Measurements from ENCODE around the gene PEX13. TPM values are rescaled to one million over a fixed set of nuclear protein-coding genes. Genes with fewer than 3 reads are reported as not detected.
"Not testable (repeated sequence)": the region's sequence is repeated elsewhere in the genome, so short reads cannot be mapped to it uniquely, and the experiment has no call there.

Gene PEX13
- total and polyA plus RNA-seq, 9 donors, result 12.4 to 28.1 (median 21.5) TPM

- WGBS, 3 donors, result 86 to 92% (median 90%) methylated on average over 6 of the region's 6 CpGs
- no peaks in the 10 kb centered on the region for H3K27me3 ChIP-seq
- DNase-seq, result no peak
- H3K4me3 ChIP-seq, result no peak overlapping the region
- no peaks in the 10 kb centered on the region for H3K9me3 ChIP-seq
- no peaks in the 10 kb centered on the region for H3K36me3 ChIP-seq
- no peak overlapping the region for H3K27ac ChIP-seq
- no peak for TF ChIP-seq POLR2A (IDR thresholded peaks at IDR 0.05)
- no peak for TF ChIP-seq CTCF (IDR thresholded peaks at IDR 0.05)
- no peak for TF ChIP-seq EP300 (IDR thresholded peaks at IDR 0.05)
- intact Hi-C loops (cut with DNase I), result no loop called here
- peaks cover 6% of the 10 kb centered on the region for H3K4me1 ChIP-seq (ENCODE audit: insufficient read depth)
Measured at GRCh38 chr2:61021228-61021660, 3.7 kb downstream of the PEX13 start.

- TF ChIP-seq CTCF (IDR thresholded peaks at IDR 0.05), result no peak
- TF ChIP-seq EP300 (IDR thresholded peaks at IDR 0.05), result no peak
- no peak for TF ChIP-seq POLR2A (IDR thresholded peaks at IDR 0.05)
- 83 to 93% (median 92%) methylated on average over 4 of the region's 4 CpGs for WGBS, 3 donors
Measured at GRCh38 chr2:61023670-61024069, 6.2 kb downstream of the PEX13 start.

GRCh38 chr2:61029533-61029932 is 12.0 kb downstream of the PEX13 start:
- intact Hi-C loops (cut with DNase I), result no loop called here
- DNase-seq, result no peak
- Histone ChIP-seq H3K4me1 (ENCODE audit: insufficient read depth) (no peaks in the 10 kb centered on the region), H3K27ac (no peak overlapping the region), H3K27me3 (no peaks in the 10 kb centered on the region), H3K9me3 (no peaks in the 10 kb centered on the region), H3K4me3 (no peak overlapping the region), H3K36me3 (no peaks in the 10 kb centered on the region)
- 93 to 96% (median 96%) methylated on average over 3 of the region's 3 CpGs for WGBS, 3 donors
- no peak for TF ChIP-seq EP300 (IDR thresholded peaks at IDR 0.05)
- no peak for TF ChIP-seq POLR2A (IDR thresholded peaks at IDR 0.05)
- TF ChIP-seq CTCF (IDR thresholded peaks at IDR 0.05), result no peak

More at GRCh38 chr2:61023670-61024069, 6.2 kb downstream of the PEX13 start:
- Histone ChIP-seq H3K9me3 (no peaks in the 10 kb centered on the region), H3K36me3 (no peaks in the 10 kb centered on the region), H3K27me3 (no peaks in the 10 kb centered on the region), H3K27ac (no peak overlapping the region), H3K4me3 (no peak overlapping the region), H3K4me1 (ENCODE audit: insufficient read depth) (peaks cover 5% of the 10 kb centered on the region)
- intact Hi-C loops (cut with DNase I), result no loop called here
- no peak for DNase-seq

GRCh38 chr2:61034592-61034991 is 17.1 kb downstream of the PEX13 start:
- 96 to 97% (median 96%) methylated on average over 9 of the region's 9 CpGs for WGBS, 3 donors
- H3K9me3 ChIP-seq; intact Hi-C loops (cut with DNase I); DNase-seq; H3K4me3 ChIP-seq; H3K27me3 ChIP-seq; H3K36me3 ChIP-seq; H3K4me1 ChIP-seq (ENCODE audit: insufficient read depth); H3K27ac ChIP-seq: not testable (repeated sequence)

- intact Hi-C loops (cut with DNase I); H3K4me3 ChIP-seq; DNase-seq; H3K36me3 ChIP-seq; H3K27me3 ChIP-seq; H3K27ac ChIP-seq; H3K9me3 ChIP-seq; H3K4me1 ChIP-seq (ENCODE audit: insufficient read depth): not testable (repeated sequence)
- 97 to 100% (median 100%) methylated on average over 2 of the region's 2 CpGs for WGBS, 3 donors
Measured at GRCh38 chr2:61036643-61037042, 19.1 kb downstream of the PEX13 start.

GRCh38 chr2:61042807-61043206 is 25.3 kb downstream of the PEX13 start:
- intact Hi-C loops (cut with DNase I), result no loop called here
- WGBS, 3 donors, result 44 to 58% (median 47%) methylated on average over 3 of the region's 3 CpGs
- H3K4me1 ChIP-seq (ENCODE audit: insufficient read depth), result peaks cover 5% of the 10 kb centered on the region
- H3K36me3 ChIP-seq, result no peaks in the 10 kb centered on the region
- DNase-seq, result no peak
- no peak for TF ChIP-seq EP300 (IDR thresholded peaks at IDR 0.05)
- TF ChIP-seq POLR2A (IDR thresholded peaks at IDR 0.05), result no peak
- no peak for TF ChIP-seq CTCF (IDR thresholded peaks at IDR 0.05)
- H3K27ac ChIP-seq, result no peak overlapping the region
- no peak overlapping the region for H3K4me3 ChIP-seq
- no peaks in the 10 kb centered on the region for H3K9me3 ChIP-seq
- no peaks in the 10 kb centered on the region for H3K27me3 ChIP-seq
